ENCODE results near the gene TMEM179.

The TMEM179 gene

GRCh38 chr14:104598910-104599273 is 5.7 kb downstream of the TMEM179 start:
- no peak for DNase-seq (ENCODE audit: low read depth, low spot score)

- no peak for DNase-seq (ENCODE audit: low read depth, low spot score)
These were observed 6.3 kb downstream of the TMEM179 start for GRCh38 chr14:104598039-104598909.

DNA sequence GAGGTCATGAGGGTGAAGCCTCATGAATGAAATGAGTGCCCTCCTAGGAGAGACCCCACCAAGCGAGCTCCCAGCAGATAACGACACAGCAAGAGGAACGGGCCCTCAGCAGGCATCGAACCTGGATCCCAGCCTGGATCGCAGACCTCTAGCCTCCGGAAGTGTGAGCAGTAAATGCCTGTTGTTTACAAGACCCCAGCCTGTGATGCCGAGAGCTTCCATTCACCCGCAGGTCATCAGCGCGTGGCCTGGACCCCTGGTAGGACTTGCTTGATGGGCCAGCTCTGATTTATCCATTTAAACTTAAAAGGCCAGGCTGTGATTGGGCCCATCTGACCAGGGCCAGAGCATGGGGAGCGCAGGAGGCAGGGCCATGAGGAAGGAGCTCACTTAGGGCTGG is 7.0 kb downstream of the TMEM179 start:
- no peak for DNase-seq (ENCODE audit: low read depth, low spot score)

- DNase-seq (ENCODE audit: low read depth, low spot score): no peak
These were observed 7.6 kb downstream of the TMEM179 start for GRCh38 chr14:104596927-104597351.

GRCh38 chr14:104596451-104596918 is 8.1 kb downstream of the TMEM179 start:
- DNase-seq (ENCODE audit: low read depth, low spot score): no peak

DNA sequence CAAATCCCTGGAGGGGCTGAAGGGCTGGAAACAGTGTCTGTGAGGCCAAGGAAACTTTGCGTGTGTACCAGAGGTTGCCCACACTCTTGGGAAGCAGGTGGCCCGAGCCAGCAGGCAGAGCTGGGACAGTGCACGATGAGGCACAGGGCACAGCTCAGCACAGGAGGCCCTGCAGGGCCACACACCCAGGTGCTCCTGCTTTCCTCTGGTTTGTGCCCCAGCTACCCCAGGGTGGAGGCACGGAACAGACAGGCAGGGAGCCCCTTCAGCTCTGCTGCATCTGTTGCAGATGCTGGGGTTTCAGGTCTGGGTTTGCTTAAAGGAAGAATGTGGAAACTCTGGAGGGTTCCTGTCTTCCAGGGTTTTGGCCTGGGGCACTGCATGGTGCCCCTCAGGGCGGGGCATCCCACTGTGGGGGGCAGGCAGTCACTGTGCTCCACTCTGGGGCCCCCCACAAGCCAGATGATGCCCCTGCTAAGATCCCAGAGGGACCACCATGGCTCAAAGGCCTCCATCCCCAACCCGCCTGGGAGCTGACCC is 8.6 kb downstream of the TMEM179 start:
- DNase-seq (ENCODE audit: low read depth, low spot score): no peak

GRCh38 chr14:104595116-104595675 is 9.4 kb downstream of the TMEM179 start:
- no peak for DNase-seq (ENCODE audit: low read depth, low spot score)

DNA sequence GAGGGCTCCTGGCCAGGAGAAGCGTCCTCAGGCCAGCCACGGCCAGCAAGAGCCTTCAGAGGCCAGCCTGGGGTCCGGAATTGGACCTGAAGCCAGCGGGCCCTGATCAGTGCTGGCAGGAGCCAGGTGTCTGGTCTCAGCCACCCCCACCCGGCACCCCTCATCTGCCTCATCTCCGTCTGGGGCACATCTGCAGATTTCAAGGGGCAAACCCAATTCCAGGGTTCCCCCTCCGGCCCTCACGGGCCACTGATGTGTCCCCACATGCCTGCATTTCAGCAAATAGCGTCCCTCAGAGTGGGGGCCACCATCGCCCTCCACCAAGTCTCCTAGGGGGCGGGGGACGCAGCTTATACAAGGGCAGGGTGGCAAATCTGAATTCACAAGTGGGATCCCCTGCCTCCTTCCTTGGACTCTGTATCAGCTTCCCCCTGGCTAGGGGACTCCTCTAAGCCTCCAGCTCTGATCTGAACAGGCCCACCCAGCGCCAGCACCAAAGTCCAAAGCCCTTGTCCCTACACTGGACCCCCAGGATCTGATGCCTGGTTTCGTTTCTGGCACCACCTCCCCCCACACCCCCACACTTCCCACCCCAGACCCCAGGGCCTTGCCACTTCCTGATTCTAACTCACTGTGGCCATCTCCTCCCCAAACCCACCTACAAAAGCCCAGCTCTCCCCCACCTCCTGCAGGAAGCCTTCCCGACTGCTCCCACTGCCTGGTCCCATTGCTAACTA is 10.1 kb downstream of the TMEM179 start:
- DNase-seq (ENCODE audit: low read depth, low spot score): no peak

DNA sequence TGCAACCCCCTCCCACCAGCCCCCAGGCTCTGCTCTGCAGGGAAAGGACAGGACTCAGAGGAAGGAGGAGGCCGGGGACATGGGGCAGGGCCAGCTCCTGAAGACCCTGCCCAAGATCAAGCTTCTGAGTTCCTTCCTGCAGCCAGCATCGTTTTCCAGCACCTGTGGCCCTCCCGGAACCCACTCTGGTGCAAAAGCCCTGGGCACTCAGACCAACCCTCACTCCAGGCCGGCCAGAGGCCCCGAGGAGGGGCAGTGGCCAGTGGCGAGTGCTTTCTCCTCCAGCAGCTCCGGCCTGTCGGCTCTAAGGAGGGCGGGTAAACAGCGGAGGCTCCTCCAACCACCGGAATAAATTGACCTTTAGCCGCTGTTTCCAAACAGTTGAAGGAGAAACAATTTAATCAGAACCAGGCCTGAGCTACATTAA is 10.8 kb downstream of the TMEM179 start:
- DNase-seq (ENCODE audit: low read depth, low spot score): no peak

DNA sequence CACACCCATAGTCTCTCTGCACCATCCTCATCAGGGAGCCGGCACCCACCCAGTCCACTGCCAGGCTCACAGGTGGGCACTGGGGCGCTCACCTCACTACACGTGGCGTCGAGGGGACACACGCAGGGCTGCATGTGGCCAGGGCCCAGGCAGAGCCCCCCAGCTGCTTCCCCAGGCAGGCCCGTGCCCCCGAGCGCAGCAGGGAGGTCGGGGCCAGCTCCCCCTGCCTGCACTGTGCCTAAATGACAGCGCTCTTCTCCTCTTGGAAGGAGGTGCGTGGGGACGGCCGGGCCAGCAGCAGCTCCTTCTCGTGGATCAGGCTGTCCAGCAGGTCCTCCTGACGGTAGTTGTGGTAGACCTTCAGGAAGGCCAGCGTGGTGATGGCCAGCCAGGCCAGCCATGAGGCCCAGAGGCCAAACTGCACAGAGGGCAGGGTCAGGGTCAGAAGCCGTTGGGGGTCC is 11.3 kb downstream of the TMEM179 start:
- no peak for DNase-seq (ENCODE audit: low read depth, low spot score)

- DNase-seq (ENCODE audit: low read depth, low spot score): no peak
These were observed 11.8 kb downstream of the TMEM179 start for GRCh38 chr14:104592785-104593184.

DNA sequence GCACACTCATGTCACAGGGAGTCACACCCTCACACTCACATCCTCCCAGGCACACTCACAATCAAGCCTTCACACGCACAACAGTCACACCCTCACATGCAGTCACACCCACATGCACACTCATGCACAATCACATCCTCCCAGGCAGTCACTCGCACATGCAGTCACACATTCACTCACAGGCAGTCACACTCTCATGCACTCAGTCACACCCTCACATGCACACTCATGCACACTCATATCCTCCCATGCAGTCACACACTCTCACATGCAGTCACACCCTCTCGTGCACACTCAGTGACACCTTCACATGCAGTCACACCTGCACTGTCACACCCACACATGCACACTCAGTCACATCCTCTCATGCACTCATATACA is 12.3 kb downstream of the TMEM179 start:
- DNase-seq (ENCODE audit: low read depth, low spot score): no peak

GRCh38 chr14:104591506-104592291 is 12.9 kb downstream of the TMEM179 start:
- no peak for DNase-seq (ENCODE audit: low read depth, low spot score)

- DNase-seq (ENCODE audit: low read depth, low spot score): no peak
These were observed 13.5 kb downstream of the TMEM179 start for GRCh38 chr14:104591031-104591430.

- no peak for DNase-seq (ENCODE audit: low read depth, low spot score)
These were observed 14.2 kb downstream of the TMEM179 start for GRCh38 chr14:104590240-104590965.

DNA sequence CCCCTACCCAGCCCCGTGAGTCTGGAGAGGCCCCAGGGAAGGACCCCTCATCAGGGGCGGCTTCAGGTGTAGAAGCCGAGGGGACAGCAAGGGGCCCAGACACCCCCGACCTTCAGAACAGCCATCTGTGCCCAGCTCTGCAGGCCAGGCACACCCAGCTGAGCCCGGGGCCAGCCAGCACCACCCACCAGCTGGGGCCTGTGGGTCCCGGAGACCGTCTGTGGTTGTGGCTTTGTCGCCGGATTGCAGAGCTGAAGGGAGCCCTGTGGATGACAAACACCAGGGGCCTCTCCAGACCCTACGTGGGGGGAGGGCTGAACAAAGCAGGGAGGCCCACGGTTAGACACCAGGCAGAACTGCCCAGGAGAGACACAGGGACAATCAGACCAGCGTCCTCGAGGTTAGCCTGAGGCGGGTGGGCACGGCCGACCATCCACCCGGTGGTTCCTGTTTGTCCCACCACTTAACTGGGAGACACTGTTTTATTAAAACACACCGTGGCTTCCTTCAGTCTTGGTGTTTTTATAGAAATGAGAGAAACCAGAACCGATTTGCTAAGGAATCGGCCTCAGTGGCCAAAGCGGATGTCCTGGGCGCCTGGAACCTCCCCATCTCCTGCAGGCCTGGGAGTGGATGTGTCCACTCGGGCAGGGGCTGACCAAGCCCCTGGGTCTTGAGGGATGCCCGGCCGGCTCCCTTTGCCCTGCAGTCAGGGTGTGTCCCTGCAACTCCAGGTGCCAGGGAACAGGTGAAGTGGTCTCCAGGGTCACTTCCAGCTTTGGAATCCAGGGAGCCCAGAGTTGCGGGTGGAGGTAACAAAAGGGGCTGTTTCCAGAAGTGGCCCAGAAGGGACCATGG is 15.0 kb downstream of the TMEM179 start:
- DNase-seq (ENCODE audit: low read depth, low spot score): no peak

DNA sequence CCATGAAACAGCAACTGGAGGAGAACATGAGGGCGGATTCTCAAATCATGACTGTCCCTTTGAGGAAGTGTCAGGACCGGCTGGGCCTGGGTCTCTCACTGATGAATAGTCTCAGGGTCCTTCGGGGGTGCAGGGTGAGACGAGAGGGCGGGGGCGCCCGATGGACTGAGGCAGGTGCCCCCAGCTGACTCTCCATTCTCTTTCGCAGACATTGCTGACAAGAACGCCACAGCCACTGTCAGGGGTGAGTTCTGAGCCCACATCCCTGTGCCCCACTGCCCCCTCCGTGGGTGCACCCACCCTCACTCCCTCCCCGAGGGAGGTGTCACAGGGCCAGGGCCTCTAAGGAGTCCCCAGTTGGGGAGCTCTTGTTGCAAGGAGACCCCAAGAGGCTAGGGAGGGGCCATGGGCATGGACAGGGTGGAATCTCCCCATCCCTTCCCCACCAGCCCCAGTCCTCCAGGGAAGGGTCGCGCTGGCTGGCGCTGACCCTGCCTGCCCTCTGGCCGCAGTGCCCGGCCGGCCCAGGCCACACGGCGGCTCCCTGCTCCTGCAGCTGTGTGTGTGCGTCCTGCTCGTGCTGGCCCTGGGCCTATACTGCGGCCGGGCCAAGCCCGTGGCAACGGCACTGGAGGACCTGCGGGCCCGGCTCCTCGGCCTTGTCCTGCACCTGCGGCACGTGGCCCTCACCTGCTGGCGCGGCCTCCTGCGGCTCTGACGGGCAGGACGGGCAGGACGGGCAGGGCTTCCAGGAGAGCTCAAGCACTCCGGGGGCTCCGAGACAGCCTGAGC is 16.3 kb downstream of the TMEM179 start:
- no peak for DNase-seq (ENCODE audit: low read depth, low spot score)

- DNase-seq (ENCODE audit: low read depth, low spot score): no peak
These were observed 16.9 kb downstream of the TMEM179 start for GRCh38 chr14:104587641-104588040.
